HG02840 (cell line): ENCODE measurements around the gene CYTH4.

ENCODE experiments used
- ATAC-seq: cut with Tn5 transposase; IDR thresholded peaks from one replicate; pipeline ENCODE4 v1.9.1; 2021; ENCODE audit warnings: mild to moderate bottlenecking, moderate library complexity, moderate number of reproducible peaks; ENCODE audit not compliant: unreplicated experiment, low FRiP score

CYTH4 gene

GRCh38 chr22:37267661-37268413, 14.5 kb upstream of the CYTH4 start:
- ATAC-seq: no peak

DNA sequence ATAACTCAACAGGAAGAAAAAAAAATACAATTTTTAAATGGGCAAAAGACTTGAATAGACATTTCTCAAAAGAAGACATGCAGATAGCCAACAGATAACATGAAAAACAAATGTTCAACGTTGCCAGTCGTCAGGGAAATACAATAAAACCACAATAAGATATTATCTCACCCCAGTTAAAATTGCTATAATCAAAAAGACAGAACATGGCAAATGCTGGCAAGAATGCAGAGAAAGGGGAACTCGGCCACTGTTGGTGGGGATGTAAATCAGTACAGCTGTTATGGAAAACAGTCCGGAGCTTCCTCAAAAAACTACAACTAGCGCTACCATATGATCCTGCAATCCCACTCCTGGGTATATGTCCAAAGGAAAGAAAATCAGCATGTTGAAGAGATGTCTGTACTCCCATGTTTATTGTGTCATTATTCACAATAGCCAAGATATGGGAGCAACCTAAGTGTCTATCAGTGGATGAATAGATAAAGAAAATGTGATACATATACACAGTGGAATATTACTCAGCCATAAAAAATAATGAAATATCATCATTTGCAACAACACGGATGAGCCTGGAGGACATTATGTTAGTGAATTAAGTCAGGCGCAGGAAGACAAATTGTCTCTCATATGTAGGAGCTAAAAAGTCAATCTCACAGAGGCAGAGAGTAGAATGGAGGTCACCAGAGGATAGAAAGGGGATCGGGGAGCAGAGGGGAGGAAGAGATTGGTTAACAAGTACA, 12.2 kb upstream of the CYTH4 start:
- no peak for ATAC-seq

DNA sequence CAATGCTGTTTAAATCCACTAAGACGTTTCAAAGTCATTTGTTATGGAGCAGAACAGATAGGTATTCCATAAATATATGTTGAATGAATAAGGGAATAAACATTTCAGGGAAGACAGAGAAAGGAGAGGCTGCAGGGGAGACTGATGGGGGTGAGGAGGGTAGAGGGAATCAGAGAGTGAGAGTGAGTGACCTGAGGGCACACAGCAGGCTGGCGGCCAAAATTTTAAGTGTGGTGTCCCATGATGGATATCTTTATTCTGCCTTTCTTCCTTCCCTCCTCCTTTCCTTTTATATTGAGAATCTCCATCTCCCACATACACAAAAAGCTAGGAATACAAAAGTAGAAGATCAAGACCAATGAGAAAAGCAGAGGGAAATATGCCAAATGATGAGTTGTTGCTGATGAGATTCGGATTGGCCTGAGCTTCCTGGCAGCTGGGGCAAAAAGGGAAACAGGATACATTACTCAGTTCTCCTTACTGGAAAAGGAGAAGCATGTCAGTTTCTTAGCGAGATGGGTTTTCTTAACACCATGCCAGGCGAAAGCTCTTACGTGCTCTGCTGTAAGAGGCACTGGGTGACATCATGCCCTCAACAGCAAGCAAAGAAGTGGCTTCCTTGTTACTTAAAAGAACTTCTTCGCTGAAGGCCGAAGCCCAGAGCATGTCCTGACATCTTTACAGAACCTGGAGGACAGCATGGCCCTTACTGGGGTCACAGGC, 11.2 kb upstream of the CYTH4 start:
- ATAC-seq: no peak

GRCh38 chr22:37273126-37273845, 9.0 kb upstream of the CYTH4 start:
- ATAC-seq: no peak

- no peak for ATAC-seq
These were observed 8.5 kb upstream of the CYTH4 start for GRCh38 chr22:37273846-37274225.

DNA sequence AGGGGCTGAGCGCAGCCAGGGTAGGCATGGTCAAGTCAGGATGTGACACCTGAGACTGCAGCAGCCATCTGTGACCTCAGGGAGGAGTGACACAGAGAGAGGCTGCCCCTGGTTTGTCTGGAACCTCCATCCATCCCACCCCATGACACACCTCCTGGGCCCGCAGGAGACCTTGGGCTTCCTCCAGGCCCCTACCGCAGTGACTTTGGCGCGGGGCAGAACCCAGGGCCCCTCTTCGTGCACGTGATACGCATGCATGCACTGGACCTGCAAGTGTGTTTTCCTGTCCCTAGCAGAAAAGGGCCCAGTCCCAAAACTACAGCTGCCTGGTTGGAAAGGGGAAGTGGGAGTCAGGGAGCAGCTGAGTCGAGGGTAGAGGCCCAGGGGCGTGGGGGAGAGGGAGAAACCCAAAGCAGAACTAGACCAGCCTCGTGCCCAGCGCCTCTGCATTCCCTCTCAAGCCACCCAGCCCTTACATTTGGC, 7.9 kb upstream of the CYTH4 start:
- ATAC-seq: no peak

- no peak for ATAC-seq
These were observed 7.2 kb upstream of the CYTH4 start for GRCh38 chr22:37275134-37275533.

DNA sequence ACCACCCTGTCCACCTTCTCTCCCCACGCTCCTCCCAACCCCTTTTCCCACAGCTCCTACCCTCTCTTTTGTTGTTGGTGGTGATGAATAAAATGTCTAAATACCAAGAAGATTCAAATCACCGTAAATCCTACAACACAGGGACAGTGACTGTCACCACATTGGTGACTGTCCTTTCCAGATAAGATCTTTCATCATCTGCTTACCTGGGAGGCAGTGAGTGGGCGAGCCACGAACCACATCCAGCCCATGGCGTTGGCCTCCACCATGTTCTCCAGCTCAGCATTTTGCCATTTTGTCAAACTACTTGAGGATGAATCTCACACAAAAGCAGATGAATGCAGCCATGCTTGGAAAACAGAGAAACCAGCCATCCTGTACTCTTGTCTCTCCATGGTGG, 6.7 kb upstream of the CYTH4 start:
- ATAC-seq: no peak

DNA sequence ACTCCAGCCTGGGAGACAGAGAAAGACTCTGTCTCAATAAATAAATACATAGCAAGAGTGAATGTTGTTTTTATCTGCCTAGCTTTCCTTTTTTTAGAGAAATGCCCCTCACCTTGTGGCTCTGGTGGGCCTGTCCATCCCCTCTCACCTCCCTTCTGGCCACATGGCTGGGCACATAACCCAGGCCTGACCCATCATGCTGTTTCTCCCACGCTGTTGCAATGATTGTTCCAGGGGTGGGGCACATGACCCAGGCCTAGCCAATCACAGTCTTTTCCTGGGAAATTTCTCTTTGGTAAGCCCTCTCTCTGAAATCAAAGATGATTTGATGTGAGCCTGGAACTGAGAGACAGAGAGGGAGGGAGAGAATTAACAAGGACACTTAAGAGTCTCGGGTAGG, 5.5 kb upstream of the CYTH4 start:
- ATAC-seq: no peak

DNA sequence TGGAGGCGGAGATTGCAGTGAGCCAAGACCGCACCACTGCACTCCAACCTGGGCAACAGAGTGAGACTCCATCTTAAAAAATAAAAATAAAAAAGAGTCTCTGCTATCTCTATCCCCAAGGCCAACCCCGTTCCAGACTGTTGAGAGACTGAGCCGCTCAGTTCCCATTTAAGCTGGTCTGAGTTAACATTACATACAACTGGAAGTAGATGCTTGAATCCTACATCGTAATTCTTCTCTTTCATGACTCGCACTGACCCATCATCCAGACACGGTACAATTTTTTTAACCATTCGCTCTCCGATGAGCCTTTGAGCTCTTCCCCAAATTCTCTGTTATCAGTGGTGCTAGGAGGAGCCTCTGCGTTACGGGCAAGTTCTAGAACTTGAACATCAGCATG, 4.9 kb upstream of the CYTH4 start:
- ATAC-seq: no peak

DNA sequence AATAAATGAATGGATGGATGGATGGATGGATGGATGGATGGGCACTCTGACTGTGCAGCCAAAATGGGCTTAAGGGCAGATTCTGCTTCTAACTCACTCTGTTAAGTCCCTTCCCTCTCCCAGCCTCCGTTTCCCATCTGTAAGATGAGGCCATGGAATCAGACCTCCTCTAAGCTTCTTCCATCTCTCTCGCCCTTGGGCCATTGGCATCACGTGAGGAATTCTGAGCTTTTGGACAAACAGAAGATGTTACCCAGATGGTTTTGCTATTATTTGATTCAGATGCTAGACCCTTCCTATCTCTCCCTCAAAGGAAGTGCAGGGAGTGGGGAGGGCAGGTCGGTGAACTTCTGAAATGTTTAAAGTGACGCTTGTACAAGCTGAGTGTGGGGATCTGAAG, 4.0 kb upstream of the CYTH4 start:
- no peak for ATAC-seq

DNA sequence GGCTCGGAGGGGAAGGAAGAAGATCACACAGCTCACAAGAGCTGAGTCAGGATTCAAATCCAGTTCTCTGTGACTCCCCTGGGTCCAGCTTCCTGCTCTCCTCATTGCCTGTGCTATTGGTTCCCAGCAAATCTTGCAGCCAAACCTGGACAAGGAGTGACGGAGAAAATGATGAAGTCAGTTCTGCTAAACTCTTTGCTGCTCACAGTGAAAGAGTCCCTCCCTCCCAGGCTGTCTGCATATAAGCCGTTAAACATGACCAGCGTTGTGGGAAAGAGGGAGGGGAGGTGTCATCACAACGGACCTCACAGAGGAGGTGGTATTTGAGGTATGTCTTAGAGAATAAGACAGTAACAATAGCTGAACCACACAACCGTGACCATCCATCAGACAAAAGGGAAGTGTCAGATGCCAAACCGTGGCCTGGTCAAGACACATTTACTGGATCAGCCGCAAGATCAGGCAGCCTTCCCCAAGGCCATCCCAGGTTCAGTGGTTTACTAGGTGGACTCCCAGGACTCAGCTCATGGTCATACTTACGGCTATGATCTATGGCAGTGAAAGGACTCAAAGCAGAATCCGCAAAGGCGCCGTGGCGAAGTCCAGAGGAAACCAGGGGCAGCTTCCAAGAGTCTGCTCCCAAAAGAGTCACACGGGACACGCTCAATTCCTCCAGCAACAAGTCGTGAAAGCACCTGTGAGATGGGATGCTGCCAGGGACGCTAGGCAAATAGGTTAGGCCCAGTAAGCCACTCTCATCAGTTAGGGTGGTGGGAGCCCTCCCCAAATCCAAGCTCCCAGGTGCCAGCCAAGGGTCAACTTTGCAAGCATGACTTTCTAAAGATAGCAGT, 2.8 kb upstream of the CYTH4 start:
- no peak for ATAC-seq

DNA sequence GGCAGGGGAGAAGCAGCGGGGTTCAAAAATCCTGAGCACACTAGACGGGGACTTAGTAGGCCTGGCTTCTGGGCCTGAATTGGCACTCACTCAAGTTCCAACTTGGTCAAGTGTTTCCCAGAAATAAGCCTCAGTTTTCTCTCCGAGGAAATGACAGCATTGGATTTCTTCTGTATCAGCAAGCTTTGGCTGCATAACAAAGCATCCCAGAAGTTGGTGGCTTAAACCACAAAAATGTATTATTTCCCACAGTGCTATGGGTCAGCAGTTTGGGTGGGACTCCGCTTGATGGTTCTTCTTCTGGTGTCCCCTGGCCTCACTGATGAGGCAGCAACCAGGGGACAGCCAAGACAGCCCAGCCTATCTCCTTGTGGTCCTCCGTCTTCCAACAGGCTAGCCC, 1.6 kb upstream of the CYTH4 start:
- ATAC-seq: no peak

DNA sequence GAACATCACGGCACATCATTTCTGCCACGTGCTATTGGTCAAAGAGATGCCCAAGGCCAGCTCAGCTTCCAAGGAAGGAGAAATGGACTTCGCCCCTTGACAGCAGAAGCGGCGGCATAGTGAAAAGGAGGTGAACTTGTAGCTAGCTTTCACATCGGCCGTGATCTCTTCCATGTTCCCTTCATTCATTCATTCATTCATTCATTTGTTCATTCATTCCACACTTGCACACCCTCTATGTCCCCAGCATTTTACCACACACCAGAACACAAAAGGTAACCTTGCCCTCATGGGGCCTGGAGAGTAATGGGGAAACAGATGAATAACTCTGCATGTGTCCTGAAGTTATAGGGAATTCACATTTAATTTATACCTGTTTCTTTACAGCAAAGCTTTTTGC, 1.1 kb upstream of the CYTH4 start:
- no peak for ATAC-seq

DNA sequence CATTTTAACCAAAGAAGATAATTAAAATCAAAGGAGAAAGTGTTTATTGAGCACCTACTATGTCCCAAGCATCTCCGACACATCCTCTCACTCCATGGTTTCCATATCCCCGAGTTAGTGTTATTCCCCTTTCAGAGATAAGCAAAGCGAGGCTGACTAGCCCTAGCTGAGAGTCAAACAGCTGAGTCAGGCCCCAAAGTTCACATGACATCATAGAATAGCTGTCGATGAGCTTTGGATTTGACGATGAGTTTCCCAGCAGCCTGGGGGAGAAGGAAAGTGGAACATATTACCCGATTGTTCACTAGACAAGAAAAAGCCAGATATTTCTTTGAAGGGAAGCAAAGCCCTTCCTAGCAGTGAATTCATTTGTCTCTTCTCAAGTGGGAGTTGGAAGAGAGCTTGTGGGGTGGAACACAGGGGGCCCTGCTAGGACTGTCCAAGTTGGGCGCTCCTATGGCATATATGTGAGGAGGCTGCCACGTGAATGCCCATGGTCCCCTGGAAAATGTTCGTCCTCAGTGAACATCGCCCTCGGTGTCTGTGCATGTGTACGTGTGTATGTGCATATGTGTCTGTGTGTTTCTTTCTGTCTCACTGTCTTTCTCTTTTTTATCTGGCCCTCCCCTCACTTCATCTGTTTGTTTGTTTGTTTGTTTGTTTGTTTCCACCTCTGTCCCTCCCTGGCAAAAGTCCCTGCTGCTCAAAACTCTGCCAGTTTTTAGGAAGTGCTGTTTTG, 493 bp upstream of the CYTH4 start:
- ATAC-seq: no peak

DNA sequence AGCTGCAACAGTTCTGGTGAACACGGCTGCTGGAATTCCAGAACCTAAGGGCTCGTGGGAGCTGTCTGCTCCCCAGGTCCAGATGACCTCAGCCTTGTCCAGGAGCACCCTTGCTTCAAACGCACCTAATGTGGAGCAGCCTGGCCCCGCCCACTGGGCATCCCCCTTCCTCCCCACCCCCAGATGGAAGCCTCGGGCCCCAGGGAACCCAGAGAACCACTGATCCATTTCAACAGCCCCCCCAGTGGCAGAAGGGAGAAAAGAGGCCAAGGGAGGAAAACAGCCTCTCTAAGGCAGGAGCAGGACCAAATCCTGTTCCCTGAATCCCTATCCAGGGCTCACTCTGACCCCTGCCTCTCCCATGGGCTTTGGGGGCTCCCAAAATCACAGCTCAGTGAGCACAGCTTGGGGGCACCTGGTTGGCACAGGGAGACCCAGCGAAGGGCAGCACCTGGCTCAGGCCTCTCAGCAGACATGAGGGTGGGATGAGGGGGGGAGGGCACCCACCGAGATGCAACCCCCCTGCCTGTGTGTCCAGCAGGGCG, 1.2 kb downstream of the CYTH4 start:
- ATAC-seq: no peak

DNA sequence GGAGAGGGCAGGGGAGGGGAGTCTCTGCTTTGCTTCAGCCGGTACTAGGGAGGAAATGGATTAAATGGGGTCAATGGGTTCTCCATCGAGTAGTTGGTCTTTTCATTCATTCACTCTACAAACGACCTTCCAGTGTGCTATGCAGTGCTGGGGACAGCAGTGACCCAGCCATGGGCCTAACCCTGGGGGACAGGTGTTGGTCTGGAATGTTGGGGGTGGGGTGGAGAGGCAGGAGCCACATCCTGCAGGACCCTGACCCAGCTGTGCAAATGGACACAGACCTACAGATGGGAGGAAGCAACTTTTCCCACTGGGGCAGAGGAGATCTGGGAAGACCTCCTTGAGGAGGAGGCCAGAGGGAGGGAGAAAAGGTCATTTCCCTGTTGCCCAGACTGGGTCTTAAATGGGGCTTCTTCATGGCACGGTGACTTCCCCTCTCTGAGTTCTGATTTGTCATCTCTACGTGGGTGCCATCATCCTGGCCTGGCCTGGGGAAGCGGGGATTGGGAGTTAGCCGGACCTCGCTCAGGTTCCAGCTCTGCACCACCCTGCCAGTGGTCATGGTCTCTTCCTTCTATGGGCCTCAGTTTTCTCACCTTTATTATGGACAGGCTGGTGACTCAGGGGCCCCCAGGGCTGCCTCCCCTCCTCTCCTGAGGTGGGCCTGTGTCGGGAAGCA, 2.0 kb downstream of the CYTH4 start:
- no peak for ATAC-seq

- ATAC-seq: no peak
These were observed 2.6 kb downstream of the CYTH4 start for GRCh38 chr22:37284805-37285355.
